K562 (cell line): ENCODE results near the gene ZPLD1. TPM values are rescaled to one million over a fixed set of nuclear protein-coding genes. Genes with fewer than 3 reads are reported as not detected.

Experiments used
- ATAC-seq: fragments of 200-7000 bp; cut with Tn5 transposase; 3 replicates; pipeline ENCODE4 v1.9.1; 2020; ENCODE audit warnings: moderate library complexity
- BruUV-seq: library from RNA; stranded (reverse); fragments of 400-500 nt; replicated peaks from 2 replicates; lab custom pipeline; 2021; lab: Mats Ljungman, UMichigan
- CTCF ChIA-PET: fragments of 300-600 bp; formaldehyde crosslinking; extraction: SDS; loops from one replicate; lab custom pipeline; 2021; ENCODE audit warnings: low intra/inter-chr PET ratio; lab: Yijun Ruan, JAX
- POLR2A ChIA-PET: fragments of 300-600, 350-650 bp; sonication (Branson Sonifier 250); formaldehyde crosslinking; extraction: SDS; loops from one replicate; lab custom pipeline; 2021; ENCODE audit warnings: antibody characterized with exemption, inconsistent platforms; lab: Yijun Ruan, JAX
- DNase-seq, 4 experiments: peaks; one replicate each; pipeline versions ENCODE4 v3.0.0 to v3.0.0-alpha.2; 2011 to 2018; ENCODE audit warnings: low spot score in 3 of 4, mixed read lengths in 3 of 4; ENCODE audit errors: extremely low read depth in 1 of 4
- FAIRE-seq: peaks from 2 replicates; lab custom pipeline; 2011; peaks lifted over from hg19 to GRCh38; lab: Jason Lieb, UNC
- H2AFZ ChIP-seq: 2 replicates; pipeline ENCODE4 v1.6.0; 2011; ENCODE audit warnings: low read depth, low read length, control low read depth, inconsistent platforms
- H3K27ac ChIP-seq: fragments of 200-600 bp; 3 replicates; pipeline ENCODE4 v1.8.0; 2011; ENCODE audit warnings: low read depth, mild to moderate bottlenecking, control low read depth, inconsistent platforms, low read length, moderate library complexity, mixed read lengths; ENCODE audit errors: extremely low read depth
- H3K27me3 ChIP-seq, 2 experiments: fragments of 300-600 bp in 1 of 2; 2 replicates in 1 of 2; 3 replicates in 1 of 2; pipeline versions ENCODE4 v1.6.0 to v1.8.0; 2011; ENCODE audit warnings: inconsistent platforms in 2 of 2, low read length in 2 of 2, mild to moderate bottlenecking in 1 of 2, mixed read lengths in 1 of 2, moderate library complexity in 1 of 2; ENCODE audit not compliant: control insufficient read depth in 2 of 2, insufficient read depth in 2 of 2
- H3K36me3 ChIP-seq: fragments of 300-600 bp; 3 replicates; pipeline ENCODE4 v1.8.0; 2011; ENCODE audit warnings: mild to moderate bottlenecking, low read length, inconsistent platforms; ENCODE audit not compliant: control insufficient read depth, insufficient read depth
- H3K4me1 ChIP-seq, 2 experiments: fragments of 200-600 bp in 1 of 2; replicated peaks in 1 of 2; 2 replicates in 1 of 2; 3 replicates in 1 of 2; pipeline versions ENCODE4 v1.5.1 to v1.8.0; 2011; ENCODE audit warnings: inconsistent platforms in 2 of 2, low read length in 2 of 2, mild to moderate bottlenecking in 1 of 2, mixed read lengths in 1 of 2, moderate library complexity in 1 of 2; ENCODE audit not compliant: control insufficient read depth in 2 of 2, insufficient read depth in 2 of 2
- H3K4me2 ChIP-seq: 2 replicates; pipeline ENCODE4 v1.6.1; 2011; ENCODE audit warnings: low read length, control low read depth, inconsistent platforms, mixed read lengths; ENCODE audit not compliant: insufficient read depth
- H3K4me3 ChIP-seq: fragments of 200-600 bp; sonication (generic), shearing (Covaris generic); 2 replicates; pipeline ENCODE4 v1.5.1; 2016; ENCODE audit warnings: control low read depth, inconsistent platforms
- H3K79me2 ChIP-seq: fragments of 200-600 bp; 3 replicates; pipeline ENCODE4 v1.8.0; 2011; ENCODE audit warnings: low read length, inconsistent platforms; ENCODE audit not compliant: control insufficient read depth, insufficient read depth
- H3K9ac ChIP-seq, 2 experiments: 2 replicates each; pipeline versions ENCODE4 v1.6.0 to v1.6.1; 2011; ENCODE audit warnings: low read depth in 2 of 2, low read length in 2 of 2, control low read depth in 1 of 2, inconsistent platforms in 1 of 2, mild to moderate bottlenecking in 1 of 2, mixed read lengths in 1 of 2; ENCODE audit not compliant: insufficient read depth in 1 of 2
- H3K9me1 ChIP-seq: one replicate; pipeline ENCODE4 v1.6.0; 2011; ENCODE audit warnings: inconsistent platforms, mild to moderate bottlenecking, low read length, moderate library complexity; ENCODE audit not compliant: control insufficient read depth, insufficient read depth
- H3K9me3 ChIP-seq: replicated peaks from 2 replicates; pipeline ENCODE4 v1.5.1; 2011; ENCODE audit warnings: low read depth, low read length, inconsistent platforms; ENCODE audit not compliant: control insufficient read depth, insufficient read depth
- H4K20me1 ChIP-seq: replicated peaks from 2 replicates; pipeline ENCODE4 v1.6.1; 2011; ENCODE audit warnings: low read length, inconsistent platforms, mixed read lengths; ENCODE audit not compliant: control insufficient read depth, insufficient read depth
- CUX1 ChIP-seq: fragments of 200-800 bp; sonication (Bioruptor generic); IDR thresholded peaks from 2 replicates; pipeline ENCODE4 v1.6.1; 2016; ENCODE audit warnings: missing genetic modification characterization, missing compliant biosample characterization
- DIDO1 ChIP-seq: fragments of 450-650 bp; IDR thresholded peaks from 2 replicates; pipeline ENCODE4 v1.6.1; 2016; ENCODE audit warnings: low read depth, missing biosample characterization, missing genetic modification characterization
- HDAC2 ChIP-seq: fragments of 450-650 bp; IDR thresholded peaks from 2 replicates; pipeline ENCODE4 v1.6.1; 2016; ENCODE audit warnings: mild to moderate bottlenecking
- IRF9 ChIP-seq: fragments of 450-650 bp; IDR thresholded peaks from 2 replicates; pipeline ENCODE4 v1.6.1; 2016; ENCODE audit warnings: missing biosample characterization, missing genetic modification characterization
- NFIX ChIP-seq: fragments of 250-450 bp; sonication (Bioruptor Pico); IDR thresholded peaks from 2 replicates; pipeline ENCODE4 v1.4.0; 2020; ENCODE audit warnings: low read depth, mild to moderate bottlenecking, moderate library complexity
- PHB ChIP-seq: fragments of 250-450 bp; sonication (Bioruptor Pico); IDR thresholded peaks from 2 replicates; pipeline ENCODE4 v1.5.0; 2021
- TFE3 ChIP-seq: fragments of 450-650 bp; formaldehyde crosslinking; IDR thresholded peaks from 2 replicates; pipeline ENCODE4 v1.4.0; 2020; ENCODE audit warnings: mild to moderate bottlenecking, mixed read lengths
- U2AF1 ChIP-seq: fragments of 200-400 bp; formaldehyde crosslinking; optimal IDR thresholded peaks from 2 replicates; pipeline ENCODE3; 2017; ENCODE audit warnings: mild to moderate bottlenecking, low read depth, low read length, moderate library complexity
- XRCC5 ChIP-seq: fragments of 200-400 bp; formaldehyde crosslinking; IDR thresholded peaks from 2 replicates; pipeline ENCODE4 v1.6.1; 2017; ENCODE audit warnings: low read depth, mild to moderate bottlenecking, low read length
- ZBTB2 ChIP-seq: fragments of 450-650 bp; IDR thresholded peaks from 2 replicates; pipeline ENCODE4 v1.6.1; 2016; ENCODE audit warnings: antibody characterized with exemption
- ZKSCAN3 ChIP-seq: fragments of 250-450 bp; sonication (Bioruptor Pico); IDR thresholded peaks from 2 replicates; pipeline ENCODE4 v1.4.0; 2020
- ZNF316 ChIP-seq: fragments of 450-650 bp; IDR thresholded peaks from 2 replicates; pipeline ENCODE4 v1.6.1; 2016
- ZNF699 ChIP-seq: fragments of 250-450 bp; sonication (Bioruptor Pico); IDR thresholded peaks from 2 replicates; pipeline ENCODE4 v1.8.0; 2021; ENCODE audit warnings: mild to moderate bottlenecking, moderate library complexity; ENCODE audit not compliant: insufficient replicate concordance
- WGBS: fragments of 100-300 bp; shearing (Covaris generic); methylation state at CpG from one replicate; pipeline ENCODE4 v1.1.6; 2016; ENCODE audit warnings: low coverage, mixed read lengths; ENCODE audit not compliant: insufficient coverage; ENCODE audit errors: missing lambda C conversion rate; 5-methylcytosine and 5-hydroxymethylcytosine counted together
- in situ Hi-C: fragments of 300-500 bp; cut with MboI; formaldehyde crosslinking; loops from 4 replicates; pipeline ENCODE4 v1.15.0; 2018; ENCODE audit warnings: inconsistent platforms, mixed read lengths
- intact Hi-C: fragments of 100-400 bp; cut with micrococcal nuclease; formaldehyde crosslinking; loops from 2 replicates; pipeline ENCODE4 v1.14.2; 2022
- polyA plus RNA-seq, 8 experiments: library from polyadenylated mRNA; depleted of rRNA in 4 of 8; stranded (reverse) in 5 of 8; unstranded in 3 of 8; fragments of >200 nt; fragmentation: Nextera tagmentation in 2 of 8; fragmentation: Illumina TruSeq in 1 of 8; extraction: Ambion mirVana in 2 of 8; extraction: Trizol in 1 of 8; gene quantifications; 2 replicates each; pipeline versions ENCODE4 v1.2.1 to v1.2.3, GENCODE V29; 2011 to 2014; ENCODE audit warnings: inconsistent platforms in 1 of 8, missing spikeins in 1 of 8
- total RNA-seq, 7 experiments: library from RNA; depleted of rRNA in 6 of 7; stranded (reverse); fragments of >200 nt in 6 of 7; fragmentation: Illumina TruSeq in 2 of 7; extraction: Trizol in 2 of 7; gene quantifications; 2 replicates each; pipeline versions ENCODE4 v1.2.1 to v1.2.3, GENCODE V29; 2011 to 2021; ENCODE audit warnings: low replicate concordance in 1 of 7

ZPLD1 gene
- total and polyA plus RNA-seq, 9 of the 15 experiments (the other 6 are each of a cell fraction or from before 2014, with no cell fraction given): 0.03 to 0.10 (median 0.04) TPM; not detected in 6

- TF ChIP-seq DIDO1 (tag) (no peak), IRF9 (no peak), HDAC2 (no peak), ZNF699 (CRISPR knock-in tag) (no peak), PHB (CRISPR knock-in tag) (no peak), ZNF316 (no peak)
Observed at GRCh38 chr3:102480139-102480538, 45.3 kb downstream of the ZPLD1 start (continued).

- H3K4me1 ChIP-seq: no peaks in the 10 kb centered on the region
- WGBS: 0% methylated on average over 4 of the region's 4 CpGs
- FAIRE-seq (no peak), DNase-seq (no peak), ATAC-seq (no peak)
- POLR2A ChIA-PET: no interaction called here
- H3K4me3 ChIP-seq: no peak overlapping the region
- H3K4me2 ChIP-seq: no peak overlapping the region
- BruUV-seq: no TSS peak
- H3K36me3 ChIP-seq: no peaks in the 10 kb centered on the region
- H4K20me1 ChIP-seq: no peaks in the 10 kb centered on the region
- no peaks in the 10 kb centered on the region for H3K9me3 ChIP-seq
- H3K9ac ChIP-seq: no peak overlapping the region
- H3K27me3 ChIP-seq: no peaks in the 10 kb centered on the region
- no peak overlapping the region for H3K27ac ChIP-seq
- in situ Hi-C loops: no loop called here
- no peaks in the 10 kb centered on the region for H3K9me1 ChIP-seq
- CTCF ChIA-PET: no interaction called here
- intact Hi-C loops: no loop called here
- H2AFZ ChIP-seq: no peak overlapping the region
- H3K79me2 ChIP-seq: no peaks in the 10 kb centered on the region
- TF ChIP-seq XRCC5 (no peak), NFIX (CRISPR knock-in tag) (no peak), CUX1 (CRISPR knock-in tag) (no peak), ZKSCAN3 (no peak), ZBTB2 (no peak), U2AF1 (no peak), TFE3 (CRISPR knock-in tag) (no peak)
Observed at GRCh38 chr3:102481050-102481449, 46.2 kb downstream of the ZPLD1 start.
